SK-N-SH treated with all-trans-retinoic acid at 6 μM for 48 hours (cell line): ENCODE measurements around the gene SMYD3.
A peak's percentile ranks its signal among the peaks of the same experiment; 100 is the strongest.

Experiments
- ARNTL ChIP-seq: fragments of 450-650 bp; formaldehyde crosslinking; IDR thresholded peaks from 2 replicates; pipeline ENCODE4 v1.5.0; 2020; ENCODE audit warnings: low read depth, mild to moderate bottlenecking, moderate library complexity, borderline replicate concordance
- CSDC2 ChIP-seq: fragments of 250-450 bp; sonication (Bioruptor Pico); IDR thresholded peaks from 2 replicates; pipeline ENCODE4 v1.5.0; 2020; ENCODE audit warnings: mild to moderate bottlenecking, moderate library complexity
- GLIS3 ChIP-seq: fragments of 250-450 bp; sonication (Bioruptor Pico); IDR thresholded peaks from 2 replicates; pipeline ENCODE4 v1.5.0; 2020; ENCODE audit warnings: mild to moderate bottlenecking, moderate library complexity
- ISL1 ChIP-seq: fragments of 250-450 bp; sonication (Bioruptor Pico); IDR thresholded peaks from 2 replicates; pipeline ENCODE4 v2.1.2; 2022; ENCODE audit warnings: mild to moderate bottlenecking, moderate library complexity
- PPARA ChIP-seq: fragments of 250-450 bp; sonication (Bioruptor Pico); IDR thresholded peaks from 2 replicates; pipeline ENCODE4 v1.5.0; 2020; ENCODE audit warnings: mild to moderate bottlenecking, borderline replicate concordance
- SNAI2 ChIP-seq: fragments of 250-450 bp; sonication (Bioruptor Pico); IDR thresholded peaks from 2 replicates; pipeline ENCODE4 v1.5.0; 2020; ENCODE audit warnings: mild to moderate bottlenecking, moderate library complexity
- TCF4 ChIP-seq: fragments of 250-450 bp; sonication (Bioruptor Pico); IDR thresholded peaks from 2 replicates; pipeline ENCODE4 v1.8.0; 2021; ENCODE audit warnings: mild to moderate bottlenecking, moderate library complexity, borderline replicate concordance
- ZNF8 ChIP-seq: fragments of 450-650 bp; formaldehyde crosslinking; IDR thresholded peaks from 2 replicates; pipeline ENCODE4 v1.5.0; 2020; ENCODE audit warnings: mild to moderate bottlenecking, moderate library complexity
- TF ChIP-seq, protein P1 (sequence below): fragments of 250-450 bp; sonication (Bioruptor Pico); IDR thresholded peaks from 2 replicates; pipeline ENCODE4 v1.8.0; 2020; ENCODE audit warnings: mild to moderate bottlenecking, moderate library complexity, borderline replicate concordance
- TF ChIP-seq, protein P2 (sequence below): fragments of 250-450 bp; sonication (Bioruptor Pico); IDR thresholded peaks from 2 replicates; pipeline ENCODE4 v1.8.0; 2021; ENCODE audit warnings: low read depth, mild to moderate bottlenecking, moderate library complexity, borderline replicate concordance
- TF ChIP-seq, protein P3 (sequence below): fragments of 250-450 bp; sonication (Bioruptor Pico); IDR thresholded peaks from 2 replicates; pipeline ENCODE4 v1.5.1; 2021; ENCODE audit warnings: mild to moderate bottlenecking, moderate library complexity
- TF ChIP-seq, protein P4 (sequence below): fragments of 250-450 bp; sonication (Bioruptor Pico); IDR thresholded peaks from 2 replicates; pipeline ENCODE4 v1.5.1; 2020; ENCODE audit warnings: low read depth, mild to moderate bottlenecking, moderate library complexity

DNA sequence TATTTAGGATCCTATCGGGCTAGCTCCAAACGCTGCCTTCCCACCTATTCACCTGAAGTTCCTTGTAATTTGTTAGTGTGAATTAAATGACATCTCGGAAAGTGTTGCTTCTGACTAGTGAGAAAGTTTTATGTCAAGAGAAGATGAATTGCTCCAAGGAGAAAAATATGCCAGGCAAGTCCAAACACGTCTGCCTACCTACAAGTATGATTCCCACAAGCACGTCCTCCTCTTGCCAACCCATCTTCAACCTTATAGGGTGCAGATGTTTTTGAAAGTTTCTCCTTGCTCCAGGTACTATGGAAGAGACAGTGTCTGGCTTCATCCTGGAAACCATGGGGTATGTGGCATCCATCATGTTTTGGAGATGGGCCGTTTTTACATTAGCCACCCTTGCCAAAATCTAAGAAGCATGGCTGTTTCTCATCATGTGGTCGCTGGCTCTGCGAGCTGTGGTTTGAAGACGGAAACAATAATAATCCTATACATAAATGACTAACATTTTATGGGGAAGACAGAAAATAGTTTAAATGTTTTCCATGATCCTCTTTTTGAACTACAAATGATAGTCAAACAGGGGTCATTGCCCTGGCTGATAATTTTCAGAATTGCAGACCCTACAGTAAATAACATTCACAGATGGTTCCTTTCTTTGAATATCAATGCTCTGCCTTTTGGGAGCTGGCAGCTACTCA lies 505.8 kb downstream of the SMYD3 start:
- 0 out of 2 replicates have a peak, but pooled peaks have one; percentile 36 for TF ChIP-seq CSDC2
- TF ChIP-seq GLIS3 (CRISPR knock-in tag) = no peak
- TF ChIP-seq, protein P1, sequence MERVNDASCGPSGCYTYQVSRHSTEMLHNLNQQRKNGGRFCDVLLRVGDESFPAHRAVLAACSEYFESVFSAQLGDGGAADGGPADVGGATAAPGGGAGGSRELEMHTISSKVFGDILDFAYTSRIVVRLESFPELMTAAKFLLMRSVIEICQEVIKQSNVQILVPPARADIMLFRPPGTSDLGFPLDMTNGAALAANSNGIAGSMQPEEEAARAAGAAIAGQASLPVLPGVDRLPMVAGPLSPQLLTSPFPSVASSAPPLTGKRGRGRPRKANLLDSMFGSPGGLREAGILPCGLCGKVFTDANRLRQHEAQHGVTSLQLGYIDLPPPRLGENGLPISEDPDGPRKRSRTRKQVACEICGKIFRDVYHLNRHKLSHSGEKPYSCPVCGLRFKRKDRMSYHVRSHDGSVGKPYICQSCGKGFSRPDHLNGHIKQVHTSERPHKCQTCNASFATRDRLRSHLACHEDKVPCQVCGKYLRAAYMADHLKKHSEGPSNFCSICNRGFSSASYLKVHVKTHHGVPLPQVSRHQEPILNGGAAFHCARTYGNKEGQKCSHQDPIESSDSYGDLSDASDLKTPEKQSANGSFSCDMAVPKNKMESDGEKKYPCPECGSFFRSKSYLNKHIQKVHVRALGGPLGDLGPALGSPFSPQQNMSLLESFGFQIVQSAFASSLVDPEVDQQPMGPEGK (CRISPR knock-in tag) = no peak
- no peak for TF ChIP-seq PPARA
- TF ChIP-seq, protein P2, sequence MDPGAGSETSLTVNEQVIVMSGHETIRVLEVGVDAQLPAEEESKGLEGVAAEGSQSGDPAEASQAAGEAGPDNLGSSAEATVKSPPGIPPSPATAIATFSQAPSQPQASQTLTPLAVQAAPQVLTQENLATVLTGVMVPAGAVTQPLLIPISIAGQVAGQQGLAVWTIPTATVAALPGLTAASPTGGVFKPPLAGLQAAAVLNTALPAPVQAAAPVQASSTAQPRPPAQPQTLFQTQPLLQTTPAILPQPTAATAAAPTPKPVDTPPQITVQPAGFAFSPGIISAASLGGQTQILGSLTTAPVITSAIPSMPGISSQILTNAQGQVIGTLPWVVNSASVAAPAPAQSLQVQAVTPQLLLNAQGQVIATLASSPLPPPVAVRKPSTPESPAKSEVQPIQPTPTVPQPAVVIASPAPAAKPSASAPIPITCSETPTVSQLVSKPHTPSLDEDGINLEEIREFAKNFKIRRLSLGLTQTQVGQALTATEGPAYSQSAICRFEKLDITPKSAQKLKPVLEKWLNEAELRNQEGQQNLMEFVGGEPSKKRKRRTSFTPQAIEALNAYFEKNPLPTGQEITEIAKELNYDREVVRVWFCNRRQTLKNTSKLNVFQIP (CRISPR knock-in tag) = no peak; the same call in 1 of the 2 replicates
- TF ChIP-seq ISL1 (CRISPR knock-in tag) = no peak
- no peak for TF ChIP-seq TCF4
- no peak for TF ChIP-seq SNAI2 (CRISPR knock-in tag)
- TF ChIP-seq, protein P3, sequence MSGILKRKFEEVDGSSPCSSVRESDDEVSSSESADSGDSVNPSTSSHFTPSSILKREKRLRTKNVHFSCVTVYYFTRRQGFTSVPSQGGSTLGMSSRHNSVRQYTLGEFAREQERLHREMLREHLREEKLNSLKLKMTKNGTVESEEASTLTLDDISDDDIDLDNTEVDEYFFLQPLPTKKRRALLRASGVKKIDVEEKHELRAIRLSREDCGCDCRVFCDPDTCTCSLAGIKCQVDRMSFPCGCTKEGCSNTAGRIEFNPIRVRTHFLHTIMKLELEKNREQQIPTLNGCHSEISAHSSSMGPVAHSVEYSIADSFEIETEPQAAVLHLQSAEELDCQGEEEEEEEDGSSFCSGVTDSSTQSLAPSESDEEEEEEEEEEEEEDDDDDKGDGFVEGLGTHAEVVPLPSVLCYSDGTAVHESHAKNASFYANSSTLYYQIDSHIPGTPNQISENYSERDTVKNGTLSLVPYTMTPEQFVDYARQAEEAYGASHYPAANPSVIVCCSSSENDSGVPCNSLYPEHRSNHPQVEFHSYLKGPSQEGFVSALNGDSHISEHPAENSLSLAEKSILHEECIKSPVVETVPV = no peak
- no peak for TF ChIP-seq ZNF8 (CRISPR knock-in tag)
- no peak for TF ChIP-seq ARNTL (CRISPR knock-in tag)
- TF ChIP-seq, protein P4, sequence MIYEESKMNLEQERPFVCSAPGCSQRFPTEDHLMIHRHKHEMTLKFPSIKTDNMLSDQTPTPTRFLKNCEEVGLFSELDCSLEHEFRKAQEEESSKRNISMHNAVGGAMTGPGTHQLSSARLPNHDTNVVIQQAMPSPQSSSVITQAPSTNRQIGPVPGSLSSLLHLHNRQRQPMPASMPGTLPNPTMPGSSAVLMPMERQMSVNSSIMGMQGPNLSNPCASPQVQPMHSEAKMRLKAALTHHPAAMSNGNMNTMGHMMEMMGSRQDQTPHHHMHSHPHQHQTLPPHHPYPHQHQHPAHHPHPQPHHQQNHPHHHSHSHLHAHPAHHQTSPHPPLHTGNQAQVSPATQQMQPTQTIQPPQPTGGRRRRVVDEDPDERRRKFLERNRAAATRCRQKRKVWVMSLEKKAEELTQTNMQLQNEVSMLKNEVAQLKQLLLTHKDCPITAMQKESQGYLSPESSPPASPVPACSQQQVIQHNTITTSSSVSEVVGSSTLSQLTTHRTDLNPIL (CRISPR knock-in tag) = no peak
